GM12892 (cell line): Measurements from ENCODE around the gene CAPN11.

ENCODE experiments used
- POLR2A ChIP-seq: IDR thresholded peaks from 2 replicates; pipeline ENCODE4 v1.6.1; 2011; ENCODE audit warnings: low read depth, low read length, control low read depth
- POLR2AphosphoS5 ChIP-seq: IDR thresholded peaks from 2 replicates; pipeline ENCODE4 v1.6.1; 2011; ENCODE audit warnings: low read depth, low read length, control low read depth

DNA sequence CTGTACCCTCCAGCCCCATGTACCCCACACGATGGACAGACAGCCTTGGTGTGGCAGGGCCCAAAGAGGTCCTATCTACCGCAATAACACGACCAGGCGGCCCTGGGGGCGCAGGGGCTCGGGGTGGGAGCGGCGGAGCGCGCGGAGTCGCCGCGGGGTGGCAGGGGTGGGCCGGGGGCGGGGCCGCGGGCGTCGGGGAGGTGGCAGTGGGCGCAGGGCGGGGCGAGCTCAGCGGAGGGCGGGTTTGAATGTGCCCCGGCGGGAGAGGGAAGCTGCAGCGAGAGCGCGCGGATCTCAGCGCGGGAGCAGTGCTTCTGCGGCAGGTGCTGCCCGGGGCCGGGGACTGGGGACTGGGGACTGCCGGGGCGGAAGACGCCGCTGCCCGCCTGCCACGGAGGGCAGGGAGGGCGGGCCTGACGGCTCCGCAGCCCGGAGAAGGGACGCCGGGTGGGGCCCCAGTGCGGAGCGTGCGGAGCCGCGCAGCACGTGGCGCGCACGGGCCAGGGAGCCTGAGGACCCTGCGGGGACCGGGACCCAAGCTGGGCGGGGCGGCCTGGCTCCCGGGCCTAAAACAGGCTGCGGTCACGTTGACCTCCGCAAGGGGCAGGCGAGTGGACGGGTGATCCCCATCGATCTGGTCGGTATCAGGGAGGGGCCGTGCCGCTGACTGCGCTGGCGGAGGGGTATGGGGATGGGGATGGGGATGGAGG, 64.9 kb downstream of the CAPN11 start, which contains the start of gene SLC29A1:
- TF ChIP-seq POLR2A (peak; percentile 68), POLR2AphosphoS5 (peak; percentile 36)
